Astrocyte of the cerebellum (primary cell): Measurements from ENCODE around the gene ZNF646.

ENCODE experiments used
- DNase-seq: peaks from one replicate; pipeline ENCODE4 v3.0.0-alpha.2; 2011; ENCODE audit warnings: low read depth
- H3K4me3 ChIP-seq: 2 replicates; pipeline ENCODE4 v1.5.1; 2011; ENCODE audit warnings: mild to moderate bottlenecking, low read depth, low read length, moderate library complexity
- in situ Hi-C: cut with HindIII; loops from 2 replicates; pipeline ENCODE4 v1.10.0; 2017; ENCODE audit warnings: low sequenced_read_pairs
- TF ChIP-seq, protein P1 (sequence below): IDR thresholded peaks from 2 replicates; pipeline ENCODE4 v1.5.1; 2012; ENCODE audit warnings: low read length, low read depth, moderate library complexity, mild to moderate bottlenecking; ENCODE audit errors: missing control alignments

Gene ZNF646

GRCh38 chr16:31130336-31130891 lies 56.2 kb downstream of the ZNF646 start:
- no peak overlapping the region for H3K4me3 ChIP-seq
- TF ChIP-seq, protein P1, sequence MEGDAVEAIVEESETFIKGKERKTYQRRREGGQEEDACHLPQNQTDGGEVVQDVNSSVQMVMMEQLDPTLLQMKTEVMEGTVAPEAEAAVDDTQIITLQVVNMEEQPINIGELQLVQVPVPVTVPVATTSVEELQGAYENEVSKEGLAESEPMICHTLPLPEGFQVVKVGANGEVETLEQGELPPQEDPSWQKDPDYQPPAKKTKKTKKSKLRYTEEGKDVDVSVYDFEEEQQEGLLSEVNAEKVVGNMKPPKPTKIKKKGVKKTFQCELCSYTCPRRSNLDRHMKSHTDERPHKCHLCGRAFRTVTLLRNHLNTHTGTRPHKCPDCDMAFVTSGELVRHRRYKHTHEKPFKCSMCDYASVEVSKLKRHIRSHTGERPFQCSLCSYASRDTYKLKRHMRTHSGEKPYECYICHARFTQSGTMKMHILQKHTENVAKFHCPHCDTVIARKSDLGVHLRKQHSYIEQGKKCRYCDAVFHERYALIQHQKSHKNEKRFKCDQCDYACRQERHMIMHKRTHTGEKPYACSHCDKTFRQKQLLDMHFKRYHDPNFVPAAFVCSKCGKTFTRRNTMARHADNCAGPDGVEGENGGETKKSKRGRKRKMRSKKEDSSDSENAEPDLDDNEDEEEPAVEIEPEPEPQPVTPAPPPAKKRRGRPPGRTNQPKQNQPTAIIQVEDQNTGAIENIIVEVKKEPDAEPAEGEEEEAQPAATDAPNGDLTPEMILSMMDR, result no peak
- in situ Hi-C loops, result no loop called here
- no peak for DNase-seq

DNA sequence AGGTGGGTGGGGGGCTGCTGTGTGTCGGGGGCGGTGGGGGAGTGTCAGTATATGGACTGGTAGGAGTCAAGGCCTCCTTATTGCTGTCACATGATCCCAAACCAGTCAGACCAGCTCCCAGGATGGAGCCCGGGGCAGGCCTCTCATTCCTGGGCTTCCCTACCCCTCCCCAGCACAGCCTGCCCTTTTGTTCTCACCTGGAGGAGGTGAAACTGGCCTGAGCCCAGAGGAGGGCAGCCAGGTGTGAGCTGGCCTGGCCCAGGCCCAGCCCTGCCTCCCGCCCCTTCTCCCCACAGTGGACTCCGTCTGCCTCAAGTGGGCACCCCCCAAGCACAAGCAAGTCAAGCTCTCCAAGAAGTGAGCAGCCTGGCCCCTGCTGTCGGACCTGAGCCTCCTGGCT lies 56.7 kb downstream of the ZNF646 start:
- TF ChIP-seq, protein P1, result no peak
- in situ Hi-C loops, result no loop called here
- DNase-seq, result no peak
- H3K4me3 ChIP-seq, result no peak overlapping the region

- in situ Hi-C loops, result no loop called here
- TF ChIP-seq, protein P1, result no peak
- H3K4me3 ChIP-seq, result no peak overlapping the region
- no peak for DNase-seq
These were observed 57.2 kb downstream of the ZNF646 start for GRCh38 chr16:31131416-31131815.

DNA sequence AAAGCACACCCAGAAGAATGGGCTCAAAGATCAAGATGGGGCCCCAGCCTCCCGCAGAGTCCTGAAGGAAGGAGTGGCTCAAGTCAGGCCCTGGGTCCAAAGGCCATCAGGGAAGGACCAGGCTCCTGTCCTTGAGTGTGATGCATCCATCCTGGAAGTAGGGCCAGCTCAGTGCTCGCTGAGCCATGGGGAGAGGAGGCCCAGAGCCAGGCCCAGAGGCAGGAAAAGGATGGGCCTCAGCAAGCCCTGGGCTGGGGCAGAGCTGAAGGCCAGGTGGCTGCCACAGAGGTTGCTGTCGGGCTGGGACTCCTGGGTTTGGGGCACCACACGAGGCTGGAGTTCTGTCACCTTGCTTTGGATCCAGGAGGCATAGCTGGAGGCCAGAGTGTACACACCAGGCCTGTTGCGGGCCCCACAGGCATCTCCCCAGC lies 57.6 kb downstream of the ZNF646 start:
- DNase-seq, result no peak
- no peak overlapping the region for H3K4me3 ChIP-seq
- TF ChIP-seq, protein P1, result no peak
- in situ Hi-C loops, result no loop called here

- no peak overlapping the region for H3K4me3 ChIP-seq
- TF ChIP-seq, protein P1, result no peak
- in situ Hi-C loops, result no loop called here
These were observed 58.2 kb downstream of the ZNF646 start for GRCh38 chr16:31132303-31132979.

DNA sequence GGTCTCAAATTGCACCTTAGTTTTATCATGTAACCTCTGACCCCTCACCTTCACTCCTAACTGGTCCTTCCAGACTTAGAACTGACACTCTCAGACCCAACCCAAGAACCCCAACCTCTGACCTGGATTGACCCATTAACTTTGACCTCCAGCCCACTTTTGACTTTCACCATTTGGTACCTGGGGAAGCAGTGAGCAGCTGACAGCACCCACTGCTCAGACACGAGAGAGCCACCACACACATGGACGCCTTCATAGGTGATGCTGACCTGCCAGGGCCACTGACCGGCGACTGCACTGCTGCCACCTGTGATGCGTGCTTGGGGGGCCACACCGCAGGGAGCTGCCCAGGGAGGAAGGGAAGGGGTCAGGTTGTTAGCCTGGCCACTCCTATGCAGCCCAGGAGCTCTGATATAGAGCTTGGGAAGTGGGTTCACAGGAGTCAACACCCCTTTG lies 58.9 kb downstream of the ZNF646 start:
- in situ Hi-C loops, result no loop called here
- no peak for DNase-seq
- no peak overlapping the region for H3K4me3 ChIP-seq
- TF ChIP-seq, protein P1, result no peak

More at GRCh38 chr16:31132303-31132979, 58.2 kb downstream of the ZNF646 start:
- no peak for DNase-seq
